Stimulated activated CD4-positive, alpha-beta T cell treated with anti-CD3 and anti-CD28 coated beads, Interleukin-2, amount 100 ng/mL, for 48 hours (primary cell): ENCODE data around the gene SF3B3.
"Not testable (repeated sequence)": the region's sequence is repeated elsewhere in the genome, so short reads cannot be mapped to it uniquely, and the experiment has no call there.

ENCODE experiments used
- DNase-seq, 2 donors: peaks; one replicate each; pipeline ENCODE4 v3.0.0-alpha.2; 2020

Gene SF3B3

GRCh38 chr16:70569752-70570151 is 46.1 kb downstream of the SF3B3 start:
- no peak for DNase-seq

DNA sequence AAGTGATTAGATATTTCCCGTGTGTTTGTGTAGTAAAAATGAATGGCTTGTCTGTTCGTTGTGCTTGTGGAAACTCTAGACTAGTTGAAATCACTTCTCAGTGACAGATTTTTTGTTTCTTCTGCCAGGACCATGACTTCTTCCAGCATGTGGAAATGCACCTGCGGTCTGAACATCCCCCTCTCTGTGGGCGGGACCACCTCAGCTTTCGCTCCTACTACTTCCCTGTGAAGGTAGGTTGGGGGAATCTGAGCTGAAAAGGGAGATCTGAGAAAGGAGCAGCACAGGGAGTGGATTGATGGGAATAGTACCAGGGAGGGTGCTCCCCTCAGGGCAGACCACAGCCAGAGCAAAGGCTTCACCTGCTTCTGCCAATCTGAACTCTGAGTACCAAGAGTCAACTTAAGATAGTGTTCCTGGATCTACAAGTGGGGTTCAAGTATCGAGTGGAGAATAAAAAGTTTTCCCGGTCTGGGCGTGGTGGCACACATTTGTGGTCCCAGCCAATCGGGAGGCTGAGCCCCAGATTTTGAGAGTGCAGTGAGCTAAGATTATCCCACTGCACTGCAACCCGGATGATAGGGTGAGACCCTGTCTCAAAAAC is 47.5 kb downstream of the SF3B3 start:
- no peak for DNase-seq

- no peak for DNase-seq
Observed at GRCh38 chr16:70571623-70572022, 48.0 kb downstream of the SF3B3 start.

DNA sequence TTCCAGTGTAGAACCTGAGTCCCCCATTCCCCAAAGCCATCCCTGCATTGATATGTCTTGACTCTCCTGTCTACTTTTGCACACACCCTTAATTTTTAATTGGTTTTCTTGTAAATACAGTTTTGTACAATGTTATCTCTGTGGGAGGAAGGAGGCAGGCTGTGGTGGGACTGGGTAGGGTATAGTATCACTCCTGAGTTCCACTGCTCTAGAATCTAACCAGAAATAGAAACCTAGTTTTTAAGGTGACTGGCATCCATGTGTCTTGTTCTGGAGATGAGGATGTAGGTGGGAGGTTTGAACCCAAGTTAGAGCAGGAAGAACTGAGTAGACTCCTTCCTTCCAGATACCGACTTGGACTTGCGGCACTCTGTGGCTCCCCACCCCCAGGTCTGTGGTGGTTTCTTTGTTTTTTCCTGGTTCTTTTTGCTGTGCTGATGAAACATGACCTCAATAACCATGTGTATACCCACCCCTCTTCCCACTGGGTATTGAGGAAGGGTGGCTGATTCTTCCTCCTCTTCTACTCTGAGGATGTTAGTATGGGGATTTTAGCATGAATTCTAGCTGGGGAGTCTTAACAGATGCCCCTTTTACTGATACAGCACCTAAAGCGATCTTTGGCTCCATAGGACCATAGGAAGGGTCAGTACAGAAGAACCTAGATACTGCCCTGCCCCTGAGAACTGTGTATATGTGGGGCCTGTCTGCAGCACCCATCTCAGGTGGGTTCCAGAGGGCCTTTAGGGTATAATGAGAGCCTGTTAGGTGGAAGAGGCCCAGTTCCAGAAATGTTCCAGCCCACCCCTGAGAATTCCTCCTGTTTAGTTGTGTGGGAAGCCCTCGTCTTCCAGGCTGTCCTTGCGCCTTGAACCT is 48.7 kb downstream of the SF3B3 start:
- DNase-seq, result no peak

DNA sequence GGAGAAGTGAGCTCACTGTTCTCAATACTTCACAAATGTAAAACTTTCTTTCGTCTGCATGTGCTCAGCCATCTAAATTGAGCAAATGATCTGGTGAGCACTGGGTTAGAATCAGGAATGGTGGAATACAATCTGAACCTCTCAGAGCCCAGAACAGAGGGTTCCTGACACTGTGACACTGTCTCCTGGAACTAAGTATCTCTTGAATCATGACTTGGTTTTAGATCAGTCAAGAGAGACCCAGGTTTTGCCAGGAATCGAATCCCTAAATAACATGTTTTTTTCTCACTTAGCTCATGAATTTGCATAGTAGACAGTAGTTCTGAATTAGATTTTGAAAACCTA is 49.3 kb downstream of the SF3B3 start:
- no peak for DNase-seq

GRCh38 chr16:70573451-70574121 is 50.0 kb downstream of the SF3B3 start:
- DNase-seq, result no peak

DNA sequence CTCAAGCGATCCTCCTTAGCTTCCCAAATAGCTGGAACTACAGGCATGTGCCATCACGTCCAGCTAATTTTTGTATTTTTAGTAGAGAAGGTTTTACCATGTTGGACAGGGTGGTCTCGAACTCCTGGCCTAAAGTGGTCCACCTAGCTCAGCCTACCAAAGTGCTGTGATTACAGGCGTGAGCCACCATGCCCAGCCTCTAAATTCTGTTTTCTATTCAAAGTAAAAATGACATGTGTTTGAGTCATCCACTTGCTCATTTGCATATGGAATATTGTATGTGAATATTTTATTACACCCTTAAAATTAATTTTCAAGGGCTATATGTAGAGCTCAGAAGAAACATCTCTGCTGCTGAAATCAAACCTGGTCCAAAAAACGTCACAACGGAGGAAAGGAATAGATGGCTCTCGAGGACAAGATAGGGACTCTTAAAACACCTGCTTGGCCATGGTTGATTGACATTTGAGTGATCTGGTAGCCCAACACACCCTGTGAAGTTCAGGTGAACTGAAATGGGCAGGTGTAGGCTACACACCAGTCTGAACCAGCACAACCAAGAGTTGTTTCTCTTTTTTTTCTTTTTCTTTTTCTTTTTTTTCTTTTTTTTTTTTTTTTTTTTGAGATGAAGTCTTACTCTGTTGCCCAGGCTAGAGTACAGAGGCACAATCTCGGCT is 51.1 kb downstream of the SF3B3 start:
- no peak for DNase-seq

GRCh38 chr16:70575376-70575775 is 51.8 kb downstream of the SF3B3 start:
- DNase-seq, result no peak

DNA sequence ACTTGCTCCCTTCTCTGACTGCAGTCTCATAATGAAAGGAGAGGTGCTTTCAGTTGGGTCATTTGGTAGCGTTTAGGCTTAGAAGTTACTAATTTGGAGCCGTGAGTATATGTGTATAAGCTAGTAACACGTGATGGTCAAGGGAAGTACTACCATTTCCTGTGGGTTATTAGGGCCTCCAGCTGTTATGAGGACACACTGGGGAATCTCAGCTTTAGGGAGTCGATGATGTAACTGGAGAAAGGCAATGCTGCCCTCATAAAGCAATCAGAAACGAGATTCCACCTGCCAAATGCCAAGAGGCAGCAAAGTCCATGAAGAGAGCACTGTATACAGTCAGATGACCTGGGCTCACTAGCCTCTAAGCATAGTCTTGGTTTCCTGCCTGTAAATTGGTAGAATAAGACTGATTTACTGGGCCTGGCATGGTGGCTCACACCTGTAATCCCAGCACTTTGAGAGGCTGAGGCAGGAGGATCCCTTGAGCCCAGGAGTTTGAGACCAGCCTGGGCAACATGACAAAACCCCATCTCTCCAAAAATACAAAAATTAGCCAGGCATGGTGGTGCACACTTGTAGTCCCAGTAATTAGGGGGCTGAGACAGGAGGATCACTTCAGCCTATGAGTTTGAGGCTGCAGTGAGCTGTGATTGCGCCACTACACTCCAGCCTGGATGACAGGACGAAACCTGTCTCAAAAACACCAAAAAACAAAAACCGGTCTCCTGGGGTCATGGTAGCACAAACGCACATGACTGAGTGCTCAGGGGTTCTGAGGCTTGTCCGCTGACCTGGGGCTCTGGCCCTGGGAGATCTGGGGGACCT is 53.0 kb downstream of the SF3B3 start:
- DNase-seq, result no peak

DNA sequence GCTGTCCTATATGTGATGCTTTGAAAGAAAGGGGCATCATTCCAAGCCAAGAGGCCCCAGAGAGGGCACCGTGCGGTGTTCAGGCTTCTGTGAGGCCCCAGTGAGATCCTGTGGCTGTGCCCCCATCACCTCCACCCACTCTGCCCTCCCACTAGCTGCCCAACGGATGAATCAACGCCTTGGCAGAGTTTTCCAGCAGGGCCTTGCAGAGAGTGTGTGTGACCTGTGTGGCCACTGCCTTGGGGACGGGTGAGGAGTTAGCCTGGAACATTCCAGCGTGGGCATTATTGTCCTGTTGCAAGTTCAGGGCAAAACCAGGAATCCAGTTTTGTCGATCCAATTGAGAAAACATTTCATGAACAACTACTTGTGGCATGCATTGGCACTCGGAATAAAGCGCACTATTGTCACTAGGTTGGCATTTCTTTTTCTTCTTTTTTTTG is 53.7 kb downstream of the SF3B3 start:
- DNase-seq, result no peak

DNA sequence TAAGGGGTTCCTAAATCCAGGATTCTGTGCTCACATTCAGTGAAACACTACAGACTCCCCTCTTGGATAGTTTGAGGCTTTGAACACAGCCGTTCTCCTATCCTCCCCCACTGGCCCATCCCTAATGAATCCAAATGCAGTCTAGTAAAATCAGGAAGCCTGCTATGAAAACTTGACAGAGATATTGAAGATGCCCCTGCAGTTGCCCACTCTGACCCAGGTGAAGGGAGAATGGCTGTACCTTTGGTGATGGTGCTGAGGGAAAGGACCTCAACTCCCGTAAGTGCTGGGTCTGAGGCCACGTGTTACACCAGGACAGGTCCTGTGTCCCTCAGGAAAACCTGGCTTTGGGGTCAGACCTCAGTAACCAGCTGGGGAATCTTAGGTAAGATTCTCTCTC is 54.4 kb downstream of the SF3B3 start:
- no peak for DNase-seq

GRCh38 chr16:70579248-70579647 is 55.6 kb downstream of the SF3B3 start:
- no peak for DNase-seq

DNA sequence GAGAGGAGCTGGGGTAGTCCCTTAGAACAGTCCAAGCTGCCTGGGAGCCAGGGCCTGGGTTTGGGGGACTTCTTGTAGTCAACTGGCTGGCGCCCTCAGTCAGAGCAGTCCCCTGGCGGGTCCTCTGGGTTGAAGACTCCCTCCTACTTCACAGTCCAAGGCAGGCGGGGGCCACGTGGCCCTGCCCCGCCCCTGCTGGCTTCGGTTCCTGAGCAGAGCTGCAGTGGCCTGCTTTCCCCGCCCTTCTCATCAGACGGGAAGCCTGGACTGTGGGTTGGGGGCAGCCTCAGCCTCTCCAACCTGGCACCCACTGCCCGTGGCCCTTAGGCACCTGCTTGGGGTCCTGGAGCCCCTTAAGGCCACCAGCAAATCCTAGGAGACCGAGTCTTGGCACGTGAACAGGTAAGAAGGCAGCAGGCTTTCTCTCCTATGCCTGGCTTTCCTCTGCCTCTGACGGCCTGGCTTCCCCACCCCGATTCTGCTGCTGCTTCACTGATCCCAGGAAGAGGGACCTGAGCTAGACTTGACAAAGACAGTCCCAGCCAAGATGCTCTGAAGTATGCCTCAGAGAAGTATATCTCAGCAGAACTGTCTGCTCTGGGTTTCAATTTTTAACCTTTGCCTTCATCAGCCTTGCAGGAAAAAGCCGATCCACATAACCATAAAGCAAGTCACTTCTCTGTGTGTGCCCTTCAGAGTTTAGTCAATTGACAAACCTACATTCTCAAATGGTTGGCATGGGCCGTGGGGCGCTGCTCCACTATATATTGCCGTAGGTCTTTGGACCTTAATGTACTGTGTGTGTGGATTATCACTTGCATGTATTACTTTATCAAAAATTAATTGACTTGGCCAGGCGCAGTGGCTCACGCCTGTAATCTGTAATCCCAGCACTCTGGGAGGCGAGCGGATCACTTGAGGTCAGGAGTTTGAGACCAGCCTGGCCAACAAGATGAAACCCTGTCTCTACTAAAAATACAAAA is 56.3 kb downstream of the SF3B3 start:
- DNase-seq, result no peak

DNA sequence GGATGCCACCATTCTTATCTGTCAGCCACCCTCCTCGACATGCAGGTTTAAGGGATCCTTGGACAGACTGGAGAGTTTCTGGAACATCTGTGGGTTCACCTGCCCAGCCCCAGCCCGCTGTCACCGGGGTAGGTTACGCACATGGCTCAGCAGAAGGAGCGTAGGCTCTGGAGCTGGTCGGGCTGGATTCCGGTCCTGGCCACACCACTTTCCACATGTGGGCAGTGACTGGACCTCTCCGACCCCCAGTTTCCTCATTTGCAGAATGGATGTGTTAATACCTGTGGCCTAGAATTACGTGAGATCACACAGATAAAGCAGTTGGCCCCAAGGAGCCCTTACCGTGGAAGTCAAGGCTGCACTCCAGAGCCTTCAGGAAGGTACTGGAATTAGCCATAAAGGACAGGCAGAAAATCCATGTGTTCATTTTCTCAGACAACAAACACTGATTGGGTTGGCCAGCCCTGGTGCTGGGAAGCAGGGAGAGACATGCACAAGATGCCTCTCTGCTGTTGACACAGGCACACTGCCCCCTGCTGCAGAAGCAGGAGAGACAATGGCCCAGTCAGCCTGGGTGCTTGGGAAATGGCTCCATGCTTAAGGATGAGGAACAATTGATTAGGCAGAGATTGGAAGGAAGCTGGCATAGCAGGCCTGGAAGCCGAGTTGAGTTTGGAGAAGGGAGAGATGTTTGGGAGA is 58.8 kb downstream of the SF3B3 start:
- no peak for DNase-seq

- no peak for DNase-seq
Observed at GRCh38 chr16:70586731-70587130, 63.1 kb downstream of the SF3B3 start.

DNA sequence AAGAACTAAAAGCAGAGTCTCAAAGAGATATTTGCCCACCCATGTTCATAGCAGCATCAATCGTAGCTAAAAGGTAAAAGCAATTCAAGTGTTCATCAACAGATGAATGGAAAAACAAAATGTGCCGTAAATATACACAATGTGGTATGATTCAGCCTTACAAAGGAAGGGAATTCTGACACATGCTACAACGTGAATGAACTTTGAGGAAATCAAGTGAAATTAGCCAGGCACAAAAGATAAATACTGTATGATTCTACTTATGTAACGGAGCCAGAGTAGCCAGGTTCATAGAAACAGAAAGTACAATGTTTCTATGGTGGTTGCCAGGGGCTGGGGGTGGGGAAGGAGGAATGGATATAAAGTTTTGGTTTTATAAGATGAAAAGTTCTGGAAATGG is 64.9 kb downstream of the SF3B3 start:
- no peak for DNase-seq

DNA sequence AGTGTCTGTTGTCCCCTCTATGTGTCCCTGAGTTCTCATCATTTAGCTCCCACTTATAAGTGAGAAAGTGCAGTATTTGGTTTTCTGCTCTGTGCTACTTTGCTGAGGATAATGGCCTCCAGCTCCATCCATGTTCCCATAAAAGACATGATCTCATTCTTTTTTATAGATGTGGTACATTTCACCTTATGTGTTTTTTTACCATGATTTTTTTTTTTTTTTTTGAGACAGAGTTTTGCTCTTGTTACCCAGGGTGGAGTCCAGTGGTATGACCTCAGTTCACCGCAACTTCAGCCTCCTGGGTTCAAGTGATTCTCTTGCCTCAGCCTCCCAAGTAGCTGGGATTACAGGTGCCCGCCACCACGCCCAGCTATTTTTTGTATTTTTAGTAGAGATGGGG is 65.8 kb downstream of the SF3B3 start:
- DNase-seq, result not testable (repeated sequence)

DNA sequence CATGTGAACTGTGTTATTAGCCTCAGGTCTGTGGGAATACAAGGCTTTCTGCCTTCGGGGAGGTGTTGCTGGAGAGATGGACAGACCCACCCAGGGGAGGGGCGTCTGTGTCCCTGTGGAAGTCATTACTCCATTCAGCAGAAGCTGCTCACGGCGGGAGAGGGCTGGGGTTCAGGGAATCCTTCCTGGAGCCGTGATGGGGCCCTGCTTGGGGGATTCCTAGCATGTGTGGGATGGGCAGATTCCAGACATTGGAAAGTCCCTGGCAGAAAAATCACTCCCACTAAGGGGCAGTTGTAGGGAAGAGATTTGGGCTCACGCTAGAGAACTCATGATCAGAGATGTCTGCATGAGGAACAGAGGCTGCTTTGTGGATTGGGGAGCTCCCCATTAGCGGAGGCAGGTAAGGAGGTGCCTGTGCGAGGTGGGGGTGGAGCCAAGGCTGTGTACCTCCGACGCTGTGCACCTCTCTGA is 66.4 kb downstream of the SF3B3 start:
- no peak for DNase-seq

DNA sequence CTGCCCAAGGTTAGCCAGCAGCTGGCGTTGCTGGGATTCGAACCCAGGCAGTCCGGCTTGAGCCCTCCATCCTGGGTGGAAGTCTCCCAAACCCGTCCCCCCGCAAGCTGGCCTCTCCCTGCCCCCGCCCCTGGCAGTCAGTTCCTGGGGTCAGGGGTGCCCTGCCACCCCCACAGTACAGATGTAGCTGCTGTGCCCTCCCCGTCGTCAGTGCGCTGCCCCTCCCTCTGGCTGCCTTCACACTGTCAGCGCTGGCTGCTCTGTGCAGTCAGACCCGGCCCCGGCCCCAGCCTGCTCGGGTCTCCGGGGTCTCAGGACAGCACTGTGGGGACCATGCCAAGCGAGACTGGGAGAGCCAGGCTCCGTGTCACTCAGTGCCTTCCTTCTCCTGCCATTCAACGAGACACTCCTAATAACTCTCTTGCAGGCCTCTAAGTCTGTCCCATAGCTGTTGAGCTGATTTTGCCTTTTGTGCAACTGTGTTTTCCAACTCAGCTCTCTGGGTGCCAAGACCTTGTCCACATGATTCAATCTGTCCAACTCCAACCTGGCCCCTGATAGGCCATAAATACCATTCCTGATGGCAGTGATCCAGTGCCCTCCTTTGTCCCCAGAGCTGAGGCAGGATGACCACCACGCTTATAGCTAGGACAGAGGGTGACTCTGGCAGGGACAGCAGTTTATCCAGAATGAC is 67.3 kb downstream of the SF3B3 start:
- DNase-seq, result no peak

DNA sequence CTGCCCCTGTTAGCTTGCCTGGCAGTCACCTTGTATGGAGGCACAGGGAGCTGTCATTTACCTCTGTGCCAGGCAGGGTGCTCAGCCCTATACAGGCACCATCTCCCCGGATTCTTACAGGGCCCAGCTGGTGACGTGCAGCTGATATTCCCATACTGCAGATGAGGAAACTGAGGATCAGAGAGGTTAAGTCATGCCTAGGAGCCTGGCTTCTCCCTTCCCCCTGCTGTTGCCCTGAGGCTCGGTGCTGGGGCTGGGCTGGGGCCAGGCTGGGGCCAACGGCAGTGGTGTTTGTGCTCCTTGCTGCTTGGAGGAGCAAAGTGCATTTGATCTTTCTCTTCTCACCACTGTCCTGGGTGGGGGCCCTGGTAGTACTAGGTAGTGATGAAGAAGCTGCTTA is 68.0 kb downstream of the SF3B3 start:
- DNase-seq, result no peak
